Skeletal muscle satellite cell (primary cell): ENCODE measurements around the gene KCNIP4.

ENCODE experiments used
- H3K27me3 ChIP-seq: 2 replicates; pipeline ENCODE4 v1.7.0; 2013; ENCODE audit warnings: low read length; ENCODE audit not compliant: control insufficient read depth, insufficient read depth
- H3K36me3 ChIP-seq: 2 replicates; pipeline ENCODE4 v1.7.0; 2013; ENCODE audit warnings: mild to moderate bottlenecking, control low read depth, low read length; ENCODE audit not compliant: insufficient read depth
- H3K4me1 ChIP-seq: 2 replicates; pipeline ENCODE4 v1.7.0; 2013; ENCODE audit warnings: low read length; ENCODE audit not compliant: control insufficient read depth, insufficient read depth
- H3K4me2 ChIP-seq: 2 replicates; pipeline ENCODE4 v1.7.0; 2013; ENCODE audit warnings: mild to moderate bottlenecking, low read length
- H3K4me3 ChIP-seq: 2 replicates; pipeline ENCODE4 v1.7.0; 2013; ENCODE audit warnings: low read length
- H3K9ac ChIP-seq: 2 replicates; pipeline ENCODE4 v1.7.0; 2013; ENCODE audit warnings: mild to moderate bottlenecking, low read depth, low read length, moderate library complexity
- H3K9me3 ChIP-seq: replicated peaks from 2 replicates; pipeline ENCODE4 v1.7.0; 2013; ENCODE audit warnings: mild to moderate bottlenecking, control low read depth, low read length

KCNIP4 gene

GRCh38 chr4:21677173-21677572, 271.4 kb downstream of the KCNIP4 start:
- H3K27me3 ChIP-seq, result no peaks in the 10 kb centered on the region
- no peaks in the 10 kb centered on the region for H3K36me3 ChIP-seq
- H3K4me3 ChIP-seq, result no peak overlapping the region
- H3K4me1 ChIP-seq, result no peaks in the 10 kb centered on the region
- no peak overlapping the region for H3K9ac ChIP-seq
- H3K4me2 ChIP-seq, result no peak overlapping the region
- no peaks in the 10 kb centered on the region for H3K9me3 ChIP-seq

- H3K4me2 ChIP-seq, result no peak overlapping the region
- no peak overlapping the region for H3K9ac ChIP-seq
- H3K4me1 ChIP-seq, result no peaks in the 10 kb centered on the region
- no peaks in the 10 kb centered on the region for H3K9me3 ChIP-seq
- no peaks in the 10 kb centered on the region for H3K36me3 ChIP-seq
- no peaks in the 10 kb centered on the region for H3K27me3 ChIP-seq
- H3K4me3 ChIP-seq, result no peak overlapping the region
Observed at GRCh38 chr4:21664355-21664754, 284.2 kb downstream of the KCNIP4 start.

GRCh38 chr4:21656832-21657231, 291.7 kb downstream of the KCNIP4 start:
- H3K36me3 ChIP-seq, result no peaks in the 10 kb centered on the region
- H3K9ac ChIP-seq, result no peak overlapping the region
- no peaks in the 10 kb centered on the region for H3K27me3 ChIP-seq
- H3K4me3 ChIP-seq, result no peak overlapping the region
- peaks cover 16% of the 10 kb centered on the region for H3K4me1 ChIP-seq
- H3K9me3 ChIP-seq, result no peaks in the 10 kb centered on the region
- peak overlapping the region; percentile 25 for H3K4me2 ChIP-seq

DNA sequence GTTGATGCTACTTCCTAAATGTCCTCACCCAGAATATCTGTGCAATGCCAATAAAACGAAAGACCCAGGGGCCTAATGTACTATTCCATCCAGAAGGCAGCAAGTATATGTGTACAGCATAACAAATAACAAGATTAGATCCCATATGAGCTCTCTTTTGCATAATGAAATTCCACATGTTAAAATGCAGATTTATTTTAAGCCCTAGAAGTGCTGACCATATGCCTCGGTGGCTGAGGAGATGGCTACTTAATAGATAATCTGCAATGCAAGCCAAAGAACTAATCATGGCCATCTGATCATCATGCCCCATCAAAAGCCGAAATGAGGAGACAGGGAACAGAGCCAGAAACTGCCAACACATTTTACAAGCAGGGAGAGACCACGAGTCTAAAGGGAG, 293.5 kb downstream of the KCNIP4 start:
- H3K36me3 ChIP-seq, result no peaks in the 10 kb centered on the region
- no peak overlapping the region for H3K4me2 ChIP-seq
- H3K9ac ChIP-seq, result no peak overlapping the region
- no peaks in the 10 kb centered on the region for H3K9me3 ChIP-seq
- peaks cover 16% of the 10 kb centered on the region for H3K4me1 ChIP-seq
- no peak overlapping the region for H3K4me3 ChIP-seq
- no peaks in the 10 kb centered on the region for H3K27me3 ChIP-seq

- H3K27me3 ChIP-seq, result no peaks in the 10 kb centered on the region
- no peak overlapping the region for H3K4me2 ChIP-seq
- peaks cover 16% of the 10 kb centered on the region for H3K4me1 ChIP-seq
- H3K9me3 ChIP-seq, result no peaks in the 10 kb centered on the region
- no peaks in the 10 kb centered on the region for H3K36me3 ChIP-seq
- H3K4me3 ChIP-seq, result no peak overlapping the region
- H3K9ac ChIP-seq, result no peak overlapping the region
Observed at GRCh38 chr4:21652508-21653231, 295.9 kb downstream of the KCNIP4 start.

GRCh38 chr4:21649391-21650090, 299.0 kb downstream of the KCNIP4 start:
- no peak overlapping the region for H3K4me2 ChIP-seq
- H3K9me3 ChIP-seq, result no peaks in the 10 kb centered on the region
- no peak overlapping the region for H3K9ac ChIP-seq
- no peak overlapping the region for H3K4me3 ChIP-seq
- H3K4me1 ChIP-seq, result no peaks in the 10 kb centered on the region
- no peaks in the 10 kb centered on the region for H3K27me3 ChIP-seq
- H3K36me3 ChIP-seq, result no peaks in the 10 kb centered on the region

DNA sequence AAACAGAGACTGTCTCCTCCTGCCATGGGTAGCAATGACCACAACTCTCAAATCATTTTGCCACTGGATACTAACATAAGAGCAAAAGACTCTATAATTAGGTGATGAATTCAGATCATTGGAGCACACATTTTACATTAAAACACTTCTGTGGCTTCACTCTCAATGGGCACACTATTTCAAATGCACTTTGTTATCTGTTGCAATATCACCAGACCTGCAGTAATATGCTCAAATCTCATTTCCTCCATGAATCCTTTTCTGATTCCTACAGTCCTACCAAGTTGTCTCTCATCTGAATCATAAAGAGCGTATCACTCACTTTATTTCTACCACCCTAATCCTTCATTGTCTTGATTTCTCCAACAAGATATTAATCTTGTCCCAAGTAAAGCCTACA, 302.8 kb downstream of the KCNIP4 start:
- Histone ChIP-seq H3K9ac (no peak overlapping the region), H3K4me1 (no peaks in the 10 kb centered on the region), H3K36me3 (no peaks in the 10 kb centered on the region), H3K9me3 (no peaks in the 10 kb centered on the region), H3K27me3 (no peaks in the 10 kb centered on the region), H3K4me3 (no peak overlapping the region), H3K4me2 (no peak overlapping the region)

DNA sequence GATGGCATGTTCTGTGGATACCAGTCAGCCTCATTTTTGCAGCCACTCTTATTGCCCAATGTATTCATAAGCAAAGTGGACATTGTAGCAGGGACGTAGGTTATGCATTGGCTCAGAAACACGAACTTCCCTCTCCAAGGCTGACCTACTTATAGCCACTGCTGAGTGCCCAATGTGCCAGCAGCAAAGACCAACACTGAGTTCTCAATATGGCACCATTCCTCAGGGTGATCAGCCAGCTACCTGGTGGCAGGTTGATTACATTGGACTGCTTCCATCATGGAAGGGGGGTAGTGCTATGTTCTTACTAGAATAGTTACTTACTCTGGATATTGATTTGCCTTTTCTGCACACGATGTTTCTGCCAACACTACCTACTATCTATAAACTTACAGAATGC, 306.9 kb downstream of the KCNIP4 start:
- Histone ChIP-seq H3K36me3 (no peaks in the 10 kb centered on the region), H3K9ac (no peak overlapping the region), H3K9me3 (no peaks in the 10 kb centered on the region)

DNA sequence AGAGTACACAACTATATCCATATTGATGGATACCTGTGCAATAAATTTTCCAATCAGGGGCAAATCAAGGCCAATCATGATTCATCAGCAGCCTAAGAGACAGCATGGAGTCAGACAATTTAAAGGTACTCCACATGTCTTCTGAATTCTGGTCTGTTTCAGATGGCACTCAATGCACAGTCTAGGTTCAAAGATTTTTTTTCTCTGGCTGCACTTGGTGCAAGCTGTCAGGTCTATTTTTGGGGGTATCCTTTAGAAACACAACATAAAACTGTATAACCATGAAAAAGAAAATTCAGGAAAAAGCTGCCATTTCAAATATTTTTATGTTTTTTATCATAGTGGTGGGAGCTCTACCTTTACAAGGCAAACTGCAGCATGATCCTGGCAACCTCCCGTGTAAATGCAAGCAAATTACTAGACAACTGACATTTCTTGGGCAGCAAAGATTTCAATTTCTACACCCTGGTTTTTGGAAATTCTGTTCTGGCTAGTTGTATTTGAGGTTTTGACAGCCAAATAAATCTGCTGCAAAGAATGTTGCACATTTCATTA, 310.3 kb downstream of the KCNIP4 start:
- Histone ChIP-seq H3K4me3 (no peak overlapping the region), H3K9me3 (no peaks in the 10 kb centered on the region), H3K4me1 (no peaks in the 10 kb centered on the region), H3K36me3 (no peaks in the 10 kb centered on the region), H3K27me3 (no peaks in the 10 kb centered on the region), H3K9ac (no peak overlapping the region), H3K4me2 (no peak overlapping the region)

More for the DNA sequence above, 306.9 kb downstream of the KCNIP4 start:
- H3K4me3 ChIP-seq, result no peak overlapping the region
- H3K4me2 ChIP-seq, result no peak overlapping the region
- H3K4me1 ChIP-seq, result no peaks in the 10 kb centered on the region
- H3K27me3 ChIP-seq, result no peaks in the 10 kb centered on the region

DNA sequence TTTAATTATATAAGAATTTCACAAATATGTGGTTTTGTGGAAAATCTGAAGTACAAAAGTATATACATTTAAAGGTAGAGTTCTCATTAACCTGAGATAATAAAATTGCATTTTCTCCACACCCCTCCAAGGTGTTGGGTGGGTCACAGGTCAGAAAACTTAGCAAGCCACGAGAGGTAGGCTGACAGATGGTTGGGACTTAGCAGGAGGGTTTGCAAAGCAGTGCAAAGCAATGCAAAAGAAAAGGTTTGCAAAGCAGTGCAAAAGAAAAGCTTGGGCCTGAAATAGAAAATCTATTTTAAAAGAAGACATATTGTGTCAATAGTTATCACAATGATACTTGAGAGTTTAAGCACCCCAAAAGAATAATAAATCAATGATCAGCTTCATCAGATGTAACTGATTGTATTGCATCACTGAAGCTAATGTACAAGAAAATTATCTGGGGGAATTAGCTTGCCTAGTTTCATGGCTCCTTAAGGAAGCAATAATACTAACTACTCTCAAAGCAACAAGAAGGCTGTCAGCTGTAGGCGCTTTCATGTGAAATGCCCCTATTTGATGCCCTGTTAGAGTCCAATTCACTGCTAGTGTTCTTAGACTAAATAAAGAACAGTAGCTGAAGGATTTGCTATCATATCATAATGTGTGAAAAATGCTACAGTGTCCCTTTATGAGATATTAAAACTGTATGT, 319.5 kb downstream of the KCNIP4 start:
- H3K9ac ChIP-seq, result no peak overlapping the region
- H3K9me3 ChIP-seq, result no peaks in the 10 kb centered on the region
- no peaks in the 10 kb centered on the region for H3K27me3 ChIP-seq
- H3K4me3 ChIP-seq, result no peak overlapping the region
- H3K4me2 ChIP-seq, result no peak overlapping the region
- no peaks in the 10 kb centered on the region for H3K4me1 ChIP-seq
- no peaks in the 10 kb centered on the region for H3K36me3 ChIP-seq

- Histone ChIP-seq H3K9ac (no peak overlapping the region), H3K9me3 (no peaks in the 10 kb centered on the region), H3K36me3 (no peaks in the 10 kb centered on the region), H3K4me3 (no peak overlapping the region), H3K4me2 (no peak overlapping the region), H3K4me1 (no peaks in the 10 kb centered on the region), H3K27me3 (no peaks in the 10 kb centered on the region)
Observed at GRCh38 chr4:21628116-21628670, 320.4 kb downstream of the KCNIP4 start.
